Islet of Langerhans (tissue), 1 donor: ENCODE measurements around the gene POLA2.
A peak's percentile ranks its signal among the peaks of the same experiment; 100 is the strongest.
"Not testable (repeated sequence)": the region's sequence is repeated elsewhere in the genome, so short reads cannot be mapped to it uniquely, and the experiment has no call there.

Experiments used
- FAIRE-seq: peaks from one replicate; lab custom pipeline; 2011; peaks lifted over from hg19 to GRCh38; lab: Jason Lieb, UNC

POLA2 gene

GRCh38 chr11:65242389-65242788 lies 19.4 kb upstream of the POLA2 start:
- FAIRE-seq, result no peak

GRCh38 chr11:65243797-65244196 lies 18.0 kb upstream of the POLA2 start:
- FAIRE-seq, result no peak

GRCh38 chr11:65245046-65245445 lies 16.7 kb upstream of the POLA2 start:
- not testable (repeated sequence) for FAIRE-seq

- no peak for FAIRE-seq
Observed at GRCh38 chr11:65246506-65246905, 15.3 kb upstream of the POLA2 start.

- FAIRE-seq, result not testable (repeated sequence)
Observed at GRCh38 chr11:65248184-65248710, 13.5 kb upstream of the POLA2 start.

GRCh38 chr11:65251476-65251875 lies 10.3 kb upstream of the POLA2 start:
- no peak for FAIRE-seq

- FAIRE-seq, result no peak
Observed at GRCh38 chr11:65254724-65255123, 7.0 kb upstream of the POLA2 start.

GRCh38 chr11:65258988-65259387 lies 2.8 kb upstream of the POLA2 start:
- no peak for FAIRE-seq

- no peak for FAIRE-seq
Observed at GRCh38 chr11:65260302-65260701, 1.5 kb upstream of the POLA2 start.

- no peak for FAIRE-seq
Observed at GRCh38 chr11:65260756-65261590, 789 bp upstream of the POLA2 start.

- FAIRE-seq, result no peak
Observed at GRCh38 chr11:65262381-65262680, 569 bp downstream of the POLA2 start.

- FAIRE-seq, result no peak
Observed at GRCh38 chr11:65262776-65263175, 1.0 kb downstream of the POLA2 start.

GRCh38 chr11:65264747-65265146 lies 3.0 kb downstream of the POLA2 start:
- not testable (repeated sequence) for FAIRE-seq

GRCh38 chr11:65266210-65266609 lies 4.4 kb downstream of the POLA2 start:
- no peak for FAIRE-seq

GRCh38 chr11:65274735-65275682 lies 13.2 kb downstream of the POLA2 start:
- FAIRE-seq, result peak; percentile 13

GRCh38 chr11:65275906-65276305 lies 14.1 kb downstream of the POLA2 start:
- FAIRE-seq, result no peak

- FAIRE-seq, result no peak
Observed at GRCh38 chr11:65277631-65278277, 16.0 kb downstream of the POLA2 start.

GRCh38 chr11:65278356-65278755 lies 16.6 kb downstream of the POLA2 start:
- FAIRE-seq, result no peak

- FAIRE-seq, result no peak
Observed at GRCh38 chr11:65279279-65279678, 17.5 kb downstream of the POLA2 start.

GRCh38 chr11:65279741-65280440 lies 18.1 kb downstream of the POLA2 start:
- FAIRE-seq, result no peak

GRCh38 chr11:65280646-65281045 lies 18.9 kb downstream of the POLA2 start:
- FAIRE-seq, result no peak

- FAIRE-seq, result no peak
Observed at GRCh38 chr11:65286686-65287085, 24.9 kb downstream of the POLA2 start.
